CD14-positive monocyte (primary cell): ENCODE results near the gene ACSS1. TPM values are rescaled to one million over a fixed set of nuclear protein-coding genes. Genes with fewer than 3 reads are reported as not detected.

Experiments
- DNase-seq, 3 donors: peaks; one replicate each; pipeline ENCODE4 v3.0.0-alpha.2; 2011 to 2022
- H2AFZ ChIP-seq: 2 replicates; pipeline ENCODE4 v1.6.0; 2012; ENCODE audit warnings: mild to moderate bottlenecking, low read depth, low read length, inconsistent platforms; ENCODE audit not compliant: insufficient read depth, poor library complexity, severe bottlenecking
- H3K27ac ChIP-seq, 2 donors: 1 replicate in 1 of 2; 2 replicates in 1 of 2; pipeline ENCODE4 v1.5.1; 2012 to 2013; ENCODE audit warnings: low read length in 2 of 2, control low read depth in 1 of 2, inconsistent platforms in 1 of 2, low read depth in 1 of 2, mild to moderate bottlenecking in 1 of 2
- H3K27me3 ChIP-seq, 2 donors: one replicate each; pipeline versions ENCODE4 v1.6.0 to v1.6.1; 2011 to 2013; ENCODE audit warnings: low read length in 2 of 2; ENCODE audit not compliant: control insufficient read depth in 2 of 2, insufficient read depth in 2 of 2
- H3K36me3 ChIP-seq, 2 donors: replicated peaks in 1 of 2; 1 replicate in 1 of 2; 2 replicates in 1 of 2; pipeline versions ENCODE4 v1.5.1 to v1.6.1; 2012 to 2013; ENCODE audit warnings: low read length in 2 of 2, control low read depth in 1 of 2, inconsistent platforms in 1 of 2, mild to moderate bottlenecking in 1 of 2; ENCODE audit not compliant: insufficient read depth in 2 of 2, control insufficient read depth in 1 of 2
- H3K4me1 ChIP-seq, 2 donors: 1 replicate in 1 of 2; 2 replicates in 1 of 2; pipeline versions ENCODE4 v1.5.1 to v1.6.1; 2012 to 2013; ENCODE audit warnings: low read length in 2 of 2, control low read depth in 1 of 2, inconsistent platforms in 1 of 2, mild to moderate bottlenecking in 1 of 2, moderate library complexity in 1 of 2; ENCODE audit not compliant: insufficient read depth in 2 of 2, control insufficient read depth in 1 of 2
- H3K4me2 ChIP-seq: replicated peaks from 2 replicates; pipeline ENCODE3; 2012; ENCODE audit warnings: low read length, moderate library complexity, mild to moderate bottlenecking; ENCODE audit not compliant: poor library complexity, severe bottlenecking; ENCODE audit errors: extremely low read depth
- H3K4me3 ChIP-seq, 3 experiments: fragments of 200-600 bp in 1 of 3; sonication (generic) in 1 of 3; replicated peaks in 1 of 3; 1 replicate in 2 of 3; 2 replicates in 1 of 3; pipeline ENCODE4 v1.5.1; 2011 to 2013; ENCODE audit warnings: low read length in 3 of 3, mild to moderate bottlenecking in 3 of 3, control low read depth in 2 of 3, low read depth in 2 of 3, inconsistent platforms in 1 of 3, moderate library complexity in 1 of 3
- H3K79me2 ChIP-seq: 2 replicates; pipeline ENCODE4 v1.6.0; 2012; ENCODE audit warnings: mild to moderate bottlenecking, control low read depth, inconsistent platforms, low read length, moderate library complexity; ENCODE audit not compliant: insufficient read depth
- H3K9ac ChIP-seq: 2 replicates; pipeline ENCODE4 v1.6.0; 2017; ENCODE audit warnings: low read length, mild to moderate bottlenecking; ENCODE audit not compliant: insufficient read depth, poor library complexity, severe bottlenecking
- H3K9me3 ChIP-seq, 2 donors: replicated peaks in 1 of 2; 1 replicate in 1 of 2; 2 replicates in 1 of 2; pipeline versions ENCODE4 v1.5.1 to v1.6.1; 2012 to 2013; ENCODE audit warnings: low read length in 2 of 2, control low read depth in 1 of 2; ENCODE audit not compliant: control insufficient read depth in 1 of 2, insufficient read depth in 1 of 2
- H4K20me1 ChIP-seq: 2 replicates; pipeline ENCODE4 v1.6.0; 2012; ENCODE audit warnings: mild to moderate bottlenecking, low read length, control low read depth, moderate library complexity; ENCODE audit not compliant: insufficient read depth
- H3K27ac Mint-ChIP-seq, 7 donors: one replicate each; pipeline ENCODE4 v1.8.0; 2020; ENCODE audit warnings: mild to moderate bottlenecking in 7 of 7, mixed read lengths in 7 of 7, moderate library complexity in 6 of 7, inconsistent platforms in 2 of 7
- H3K27me3 Mint-ChIP-seq, 3 donors: one replicate each; pipeline ENCODE4 v1.8.0; 2021 to 2022; ENCODE audit warnings: low read depth in 3 of 3, mild to moderate bottlenecking in 3 of 3, mixed read lengths in 3 of 3, moderate library complexity in 3 of 3, inconsistent platforms in 1 of 3
- H3K36me3 Mint-ChIP-seq, 2 donors: one replicate each; pipeline ENCODE4 v1.8.0; 2020; ENCODE audit warnings: mixed read lengths in 2 of 2, inconsistent platforms in 1 of 2, mild to moderate bottlenecking in 1 of 2
- H3K4me1 Mint-ChIP-seq: one replicate; pipeline ENCODE4 v1.8.0; 2020; ENCODE audit warnings: mild to moderate bottlenecking, mixed read lengths
- H3K4me3 Mint-ChIP-seq, 2 donors: one replicate each; pipeline ENCODE4 v1.8.0; 2020; ENCODE audit warnings: mild to moderate bottlenecking in 2 of 2, mixed read lengths in 2 of 2, moderate library complexity in 1 of 2
- H3K9me3 Mint-ChIP-seq, 7 donors: one replicate each; pipeline ENCODE4 v1.8.0; 2020 to 2022; ENCODE audit warnings: mixed read lengths in 7 of 7, mild to moderate bottlenecking in 6 of 7, moderate library complexity in 6 of 7, inconsistent platforms in 2 of 7
- WGBS: methylation state at CpG from one replicate; pipeline ENCODE4 v1.1.5; 2013; ENCODE audit warnings: missing lambda C conversion rate; ENCODE audit not compliant: insufficient coverage; 5-methylcytosine and 5-hydroxymethylcytosine counted together
- intact Hi-C, 2 donors: fragments of 100-400 bp; cut with micrococcal nuclease; formaldehyde crosslinking; loops; one replicate each; pipeline versions ENCODE4 v1.15.0 to v1.15.1; 2023
- polyA plus RNA-seq, 3 donors: library from polyadenylated mRNA; depleted of rRNA in 1 of 3; unstranded in 2 of 3; stranded (reverse) in 1 of 3; fragments of 300-500 nt in 2 of 3; fragments of >200 nt in 1 of 3; fragmentation: Illumina TruSeq in 2 of 3; gene quantifications; 1 replicate in 2 of 3; 2 replicates in 1 of 3; pipeline ENCODE4 v1.2.3, GENCODE V29; 2012 to 2021
- TF ChIP-seq, protein P1 (sequence below): fragments of 200-600 bp; IDR thresholded peaks from one replicate; pipeline ENCODE4 v1.8.0; 2022; ENCODE audit warnings: antibody characterized with exemption, mild to moderate bottlenecking

ACSS1 gene
- polyA plus RNA-seq, 3 donors = 26.6 to 32.0 (median 27.6) TPM

DNA sequence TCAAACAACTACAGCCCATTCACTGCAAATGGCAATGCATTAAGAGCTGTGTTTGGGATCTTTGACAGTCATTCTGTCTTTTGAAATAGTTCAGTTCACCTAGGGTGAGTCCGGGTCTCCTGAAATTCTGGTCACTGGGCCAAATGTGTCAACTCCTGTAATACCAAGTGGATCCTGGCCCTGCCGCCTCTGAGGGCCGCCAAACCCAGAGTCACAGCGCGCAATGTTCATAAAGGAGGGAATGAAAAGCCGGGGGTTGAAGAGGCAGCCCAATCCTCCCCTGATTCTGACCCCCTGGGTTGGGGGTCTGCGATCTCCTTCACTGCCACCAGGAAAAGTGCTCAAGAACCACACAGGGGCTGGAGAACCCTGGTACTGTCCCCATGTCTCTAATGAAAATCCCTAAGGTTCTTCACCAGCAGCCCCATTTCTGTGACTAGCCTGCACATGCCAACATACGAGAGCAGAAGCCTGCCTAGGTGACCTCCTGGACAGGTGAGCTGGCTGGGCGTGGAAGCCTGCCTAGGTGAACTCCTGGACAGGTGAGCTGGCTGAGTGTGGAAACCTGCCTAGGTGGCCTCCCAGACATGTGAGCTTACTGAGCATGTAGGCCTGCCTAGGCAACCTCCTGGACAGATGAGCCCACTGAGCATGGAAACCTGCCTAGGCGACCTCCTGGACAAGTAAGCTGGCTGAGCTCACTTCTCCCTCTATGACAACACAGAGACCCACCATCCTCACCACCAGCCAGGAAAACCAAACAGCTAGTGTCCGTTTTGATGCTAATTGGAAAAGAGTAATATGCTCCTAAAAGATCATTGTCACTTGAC is 49.3 kb downstream of the ACSS1 start:
- H3K36me3 Mint-ChIP-seq = peaks cover 75 to 82% of the 10 kb centered on the region in 2 donors
- Histone ChIP-seq H3K9ac (no peak overlapping the region), H3K4me2 (no peak overlapping the region), H3K27me3 (no peaks in the 10 kb centered on the region), H3K36me3 (peaks cover 77 to 85% of the 10 kb centered on the region in 2 donors), H3K9me3 (no peaks in the 10 kb centered on the region), H3K4me1 (no peaks in the 10 kb centered on the region), H3K27ac (no peak overlapping the region), H2AFZ (no peak overlapping the region), H3K4me3 (no peak overlapping the region), H4K20me1 (no peaks in the 10 kb centered on the region), H3K79me2 (no peaks in the 10 kb centered on the region)
- H3K4me1 Mint-ChIP-seq = no peaks in the 10 kb centered on the region
- 99% methylated on average over 7 of the region's 11 CpGs for WGBS
- no peaks in the 10 kb centered on the region for H3K9me3 Mint-ChIP-seq
- TF ChIP-seq, protein P1, sequence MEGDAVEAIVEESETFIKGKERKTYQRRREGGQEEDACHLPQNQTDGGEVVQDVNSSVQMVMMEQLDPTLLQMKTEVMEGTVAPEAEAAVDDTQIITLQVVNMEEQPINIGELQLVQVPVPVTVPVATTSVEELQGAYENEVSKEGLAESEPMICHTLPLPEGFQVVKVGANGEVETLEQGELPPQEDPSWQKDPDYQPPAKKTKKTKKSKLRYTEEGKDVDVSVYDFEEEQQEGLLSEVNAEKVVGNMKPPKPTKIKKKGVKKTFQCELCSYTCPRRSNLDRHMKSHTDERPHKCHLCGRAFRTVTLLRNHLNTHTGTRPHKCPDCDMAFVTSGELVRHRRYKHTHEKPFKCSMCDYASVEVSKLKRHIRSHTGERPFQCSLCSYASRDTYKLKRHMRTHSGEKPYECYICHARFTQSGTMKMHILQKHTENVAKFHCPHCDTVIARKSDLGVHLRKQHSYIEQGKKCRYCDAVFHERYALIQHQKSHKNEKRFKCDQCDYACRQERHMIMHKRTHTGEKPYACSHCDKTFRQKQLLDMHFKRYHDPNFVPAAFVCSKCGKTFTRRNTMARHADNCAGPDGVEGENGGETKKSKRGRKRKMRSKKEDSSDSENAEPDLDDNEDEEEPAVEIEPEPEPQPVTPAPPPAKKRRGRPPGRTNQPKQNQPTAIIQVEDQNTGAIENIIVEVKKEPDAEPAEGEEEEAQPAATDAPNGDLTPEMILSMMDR = no peak
- H3K27me3 Mint-ChIP-seq = no peaks in the 10 kb centered on the region
- no peak for DNase-seq
- no peak overlapping the region for H3K27ac Mint-ChIP-seq
- intact Hi-C loops = no loop called here
- H3K4me3 Mint-ChIP-seq = no peak overlapping the region

GRCh38 chr20:25007491-25008305 is 50.2 kb downstream of the ACSS1 start:
- Histone ChIP-seq H3K27ac (no peak overlapping the region), H2AFZ (no peak overlapping the region), H3K27me3 (no peaks in the 10 kb centered on the region), H3K9ac (no peak overlapping the region), H3K79me2 (no peaks in the 10 kb centered on the region), H3K4me3 (no peak overlapping the region), H4K20me1 (no peaks in the 10 kb centered on the region), H3K36me3 (peaks cover 69 to 78% of the 10 kb centered on the region in 2 donors), H3K4me2 (no peak overlapping the region), H3K4me1 (no peaks in the 10 kb centered on the region), H3K9me3 (no peaks in the 10 kb centered on the region)
- TF ChIP-seq, protein P1 = no peak
- Mint-ChIP-seq H3K27me3 (no peaks in the 10 kb centered on the region), H3K4me1 (no peaks in the 10 kb centered on the region), H3K4me3 (no peak overlapping the region), H3K36me3 (peaks cover 74 to 79% of the 10 kb centered on the region in 2 donors), H3K27ac (no peak overlapping the region), H3K9me3 (peaks cover 0 to 3% (median 0%) of the 10 kb centered on the region in 7 donors)
- intact Hi-C loops = no loop called here
- no peak for DNase-seq
- WGBS = 98% methylated on average over 18 of the region's 22 CpGs
